ENCODE measurements around the gene HNRNPF.

GRCh38 chr10:43408710-43409384 lies at the start of gene HNRNPF:
- TF ChIP-seq POLR2A (IDR thresholded peaks at IDR 0.05) = peak; percentile 66 to 97
- TF ChIP-seq POLR2AphosphoS5 (IDR thresholded peaks at IDR 0.05; ENCODE audit: insufficient read depth in 1 of 2, low read depth in 1 of 2) = peak; percentile 68 to 99

Data from vagina (tissue), 2 donors.